Brain pericyte (primary cell): ENCODE measurements around the gene PRPF8.
A peak's percentile ranks its signal among the peaks of the same experiment; 100 is the strongest.
"Not testable (repeated sequence)": the region's sequence is repeated elsewhere in the genome, so short reads cannot be mapped to it uniquely, and the experiment has no call there.

Experiments used
- DNase-seq: peaks from one replicate; pipeline ENCODE4 v3.0.0-alpha.2; 2012; ENCODE audit warnings: low read depth, low spot score

The PRPF8 gene

GRCh38 chr17:1716076-1716911, 31.6 kb upstream of the PRPF8 start:
- DNase-seq = peak; percentile 100

- DNase-seq = no peak
Observed at GRCh38 chr17:1715803-1716075, 31.1 kb upstream of the PRPF8 start.

- DNase-seq = peak; percentile 42
Observed at GRCh38 chr17:1714980-1715802, 30.5 kb upstream of the PRPF8 start.

- peak; percentile 68 for DNase-seq
Observed at GRCh38 chr17:1714427-1714979, 29.8 kb upstream of the PRPF8 start.

GRCh38 chr17:1713878-1714426, 29.3 kb upstream of the PRPF8 start:
- no peak for DNase-seq

GRCh38 chr17:1713160-1713877, 28.7 kb upstream of the PRPF8 start:
- DNase-seq = no peak

- DNase-seq = no peak
Observed at GRCh38 chr17:1712271-1712670, 27.6 kb upstream of the PRPF8 start.

GRCh38 chr17:1711804-1712203, 27.1 kb upstream of the PRPF8 start:
- no peak for DNase-seq

GRCh38 chr17:1710807-1711553, 26.3 kb upstream of the PRPF8 start:
- no peak for DNase-seq

- no peak for DNase-seq
Observed at GRCh38 chr17:1709971-1710806, 25.5 kb upstream of the PRPF8 start, which contains the start of gene TLCD2. TSS of gene TLCD2 (minus strand) at chr17:1710377. CDS start at chr17:1710242, 135 bp downstream.

GRCh38 chr17:1709403-1709951, 24.8 kb upstream of the PRPF8 start:
- no peak for DNase-seq

GRCh38 chr17:1708791-1709346, 24.2 kb upstream of the PRPF8 start:
- not testable (repeated sequence) for DNase-seq

- DNase-seq = no peak
Observed at GRCh38 chr17:1707107-1707506, 22.4 kb upstream of the PRPF8 start.

GRCh38 chr17:1705004-1705403, 20.3 kb upstream of the PRPF8 start:
- no peak for DNase-seq

- DNase-seq = no peak
Observed at GRCh38 chr17:1703063-1703462, 18.4 kb upstream of the PRPF8 start.

GRCh38 chr17:1699891-1700290, 15.2 kb upstream of the PRPF8 start:
- not testable (repeated sequence) for DNase-seq

GRCh38 chr17:1697681-1698080, 13.0 kb upstream of the PRPF8 start:
- DNase-seq = no peak

GRCh38 chr17:1695365-1695764, 10.7 kb upstream of the PRPF8 start:
- DNase-seq = no peak

GRCh38 chr17:1693339-1693738, 8.7 kb upstream of the PRPF8 start:
- no peak for DNase-seq
